Smooth muscle cell (in vitro differentiated cells): ENCODE results near the gene PPEF2. TPM values are rescaled to one million over a fixed set of nuclear protein-coding genes. Genes with fewer than 3 reads are reported as not detected.

Source experiments
- DNase-seq: peaks from one replicate; lab custom pipeline; 2025; ENCODE audit not compliant: unreplicated experiment; lab: John Stamatoyannopoulos, UW
- H2AFZ ChIP-seq: fragments of 200-600 bp; sonication (generic); 2 replicates; pipeline ENCODE4 v1.6.0; 2016; ENCODE audit warnings: antibody characterized with exemption, low read depth, mild to moderate bottlenecking
- H3F3A ChIP-seq: fragments of 200-600 bp; sonication (generic); 2 replicates; pipeline ENCODE4 v1.6.0; 2017; ENCODE audit warnings: antibody characterized with exemption, low read depth
- H3K27ac ChIP-seq: fragments of 200-600 bp; sonication (generic); 2 replicates; pipeline ENCODE4 v1.5.1; 2016; ENCODE audit warnings: low read depth, mild to moderate bottlenecking
- H3K27me3 ChIP-seq: fragments of 200-600 bp; sonication (generic); 2 replicates; pipeline ENCODE4 v1.6.1; 2016; ENCODE audit warnings: low read depth, mild to moderate bottlenecking
- H3K36me3 ChIP-seq: fragments of 200-600 bp; sonication (generic); 2 replicates; pipeline ENCODE4 v1.5.1; 2016; ENCODE audit warnings: low read depth
- H3K4me1 ChIP-seq: fragments of 200-600 bp; sonication (generic); 2 replicates; pipeline ENCODE4 v1.5.1; 2016; ENCODE audit warnings: low read depth
- H3K4me2 ChIP-seq: fragments of 200-600 bp; sonication (generic); 2 replicates; pipeline ENCODE4 v1.6.0; 2016; ENCODE audit warnings: mild to moderate bottlenecking
- H3K4me3 ChIP-seq: fragments of 200-600 bp; sonication (generic); 2 replicates; pipeline ENCODE4 v1.5.1; 2016; ENCODE audit warnings: mild to moderate bottlenecking
- H3K79me2 ChIP-seq: fragments of 200-600 bp; sonication (generic); 2 replicates; pipeline ENCODE4 v1.6.0; 2016; ENCODE audit warnings: low read depth, mild to moderate bottlenecking
- H3K9ac ChIP-seq: fragments of 200-600 bp; sonication (generic); 2 replicates; pipeline ENCODE4 v1.6.0; 2016; ENCODE audit warnings: low read depth
- H3K9me3 ChIP-seq: fragments of 200-600 bp; sonication (generic); replicated peaks from 2 replicates; pipeline ENCODE4 v1.5.1; 2016; ENCODE audit warnings: low read depth
- H4K20me1 ChIP-seq: fragments of 200-600 bp; sonication (generic); 2 replicates; pipeline ENCODE4 v1.6.0; 2016; ENCODE audit warnings: low read depth
- CTCF ChIP-seq: fragments of 200-600 bp; sonication (generic); IDR thresholded peaks from 2 replicates; pipeline ENCODE4 v1.5.1; 2017; ENCODE audit warnings: borderline replicate concordance, mild to moderate bottlenecking, antibody characterized with exemption; ENCODE audit not compliant: insufficient read depth, poor library complexity, severe bottlenecking
- WGBS: methylation state at CpG from one replicate; pipeline ENCODE4 v1.1.7; 2016; ENCODE audit warnings: low lambda C conversion rate; 5-methylcytosine and 5-hydroxymethylcytosine counted together
- polyA plus RNA-seq: library from polyadenylated mRNA; unstranded; fragments of >200 nt; fragmentation: Nextera tagmentation; extraction: Ambion mirVana; gene quantifications from 2 replicates; pipeline ENCODE4 v1.2.1, GENCODE V29; 2016
- total RNA-seq: library from RNA; depleted of rRNA; stranded (reverse); fragments of >200 nt; gene quantifications from 2 replicates; pipeline ENCODE4 v1.2.3, GENCODE V29; 2014

Gene PPEF2
- total and polyA plus RNA-seq, 2 experiments from 2014 or later: not detected

- H2AFZ ChIP-seq: no peak overlapping the region
- TF ChIP-seq CTCF: no peak
- H3K27me3 ChIP-seq: no peaks in the 10 kb centered on the region
- no peak overlapping the region for H3K4me3 ChIP-seq
- peak overlapping the region; percentile 19 for H3K27ac ChIP-seq
- H3K4me1 ChIP-seq: peaks cover 3% of the 10 kb centered on the region
- no peaks in the 10 kb centered on the region for H3K79me2 ChIP-seq
- H3K4me2 ChIP-seq: peak overlapping the region; percentile 18
- no peaks in the 10 kb centered on the region for H3F3A ChIP-seq
- H4K20me1 ChIP-seq: no peaks in the 10 kb centered on the region
- H3K36me3 ChIP-seq: no peaks in the 10 kb centered on the region
- H3K9me3 ChIP-seq: no peaks in the 10 kb centered on the region
- DNase-seq: no peak
- no peak overlapping the region for H3K9ac ChIP-seq
- 79% methylated on average over 3 of the region's 3 CpGs for WGBS
Measured at GRCh38 chr4:75844151-75844662, 58.0 kb downstream of the PPEF2 start.

GRCh38 chr4:75843596-75843995 is 58.7 kb downstream of the PPEF2 start:
- Histone ChIP-seq H3K27ac (peak overlapping the region; percentile 19), H2AFZ (no peak overlapping the region), H3K4me2 (peak overlapping the region; percentile 18)

DNA sequence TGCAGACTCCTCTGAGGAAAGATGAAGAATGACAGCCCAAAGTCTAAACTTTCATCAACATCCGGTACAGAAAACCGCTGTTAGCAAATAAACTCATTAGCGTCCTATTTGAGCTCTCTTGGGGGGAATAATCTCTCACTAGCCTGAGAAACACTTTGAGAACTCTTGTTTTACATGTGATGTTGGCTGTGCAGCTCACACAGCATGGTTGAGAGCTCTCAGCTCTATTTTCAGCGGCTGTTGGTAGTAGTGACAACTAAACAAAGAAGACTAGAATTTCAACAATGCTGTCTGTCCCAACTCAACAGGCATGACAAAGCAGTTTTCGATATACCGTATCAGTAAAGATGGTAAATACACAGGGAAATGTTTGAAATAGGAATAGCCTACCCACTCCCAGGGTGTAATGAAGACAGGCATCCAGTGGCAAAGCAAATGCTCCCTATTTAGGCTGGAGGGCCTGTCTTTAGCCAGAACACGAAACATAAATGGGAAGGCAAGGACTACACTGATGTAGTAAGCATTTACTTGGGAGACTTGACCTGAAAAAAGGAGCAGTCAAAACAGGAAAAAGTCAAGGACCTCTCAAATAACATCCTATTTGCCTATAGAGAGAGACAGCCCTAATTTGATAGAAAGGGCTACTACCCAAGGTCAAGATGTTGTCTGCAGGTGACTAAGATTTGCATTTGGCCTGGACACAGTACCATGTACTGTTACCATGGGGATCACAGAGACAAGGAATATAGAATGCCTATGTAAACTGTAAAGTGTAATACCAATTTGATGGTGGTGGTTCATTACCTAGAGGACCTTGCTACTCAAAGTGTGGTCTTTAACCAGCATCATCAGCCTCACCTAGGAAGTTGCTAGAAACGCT is 60.4 kb downstream of the PPEF2 start:
- no peak overlapping the region for H3K4me2 ChIP-seq
- no peak overlapping the region for H2AFZ ChIP-seq
- no peaks in the 10 kb centered on the region for H3F3A ChIP-seq
- H3K4me1 ChIP-seq: peaks cover 3% of the 10 kb centered on the region
- no peak overlapping the region for H3K4me3 ChIP-seq
- WGBS: 85% methylated on average over 8 of the region's 8 CpGs
- no peak for DNase-seq
- no peaks in the 10 kb centered on the region for H3K79me2 ChIP-seq
- H3K36me3 ChIP-seq: no peaks in the 10 kb centered on the region
- H3K27ac ChIP-seq: no peak overlapping the region
- no peak for TF ChIP-seq CTCF
- no peaks in the 10 kb centered on the region for H3K9me3 ChIP-seq
- H4K20me1 ChIP-seq: no peaks in the 10 kb centered on the region
- no peak overlapping the region for H3K9ac ChIP-seq
- H3K27me3 ChIP-seq: no peaks in the 10 kb centered on the region

More at GRCh38 chr4:75843596-75843995, 58.7 kb downstream of the PPEF2 start:
- DNase-seq: no peak
- H4K20me1 ChIP-seq: no peaks in the 10 kb centered on the region
- H3K9me3 ChIP-seq: no peaks in the 10 kb centered on the region
- H3F3A ChIP-seq: no peaks in the 10 kb centered on the region
- no peak for TF ChIP-seq CTCF
- no peaks in the 10 kb centered on the region for H3K27me3 ChIP-seq
- H3K4me3 ChIP-seq: no peak overlapping the region
- H3K4me1 ChIP-seq: peaks cover 3% of the 10 kb centered on the region
- no peak overlapping the region for H3K9ac ChIP-seq
- H3K36me3 ChIP-seq: no peaks in the 10 kb centered on the region
- WGBS: 98% methylated on average over 4 of the region's 4 CpGs
- no peaks in the 10 kb centered on the region for H3K79me2 ChIP-seq
